ENCODE measurements around the gene RFFL. TPM values are rescaled to one million over a fixed set of nuclear protein-coding genes. Genes with fewer than 3 reads are reported as not detected.

The RFFL gene
- total RNA-seq, 1 experiment from 2014 or later: 22.0 TPM

DNA sequence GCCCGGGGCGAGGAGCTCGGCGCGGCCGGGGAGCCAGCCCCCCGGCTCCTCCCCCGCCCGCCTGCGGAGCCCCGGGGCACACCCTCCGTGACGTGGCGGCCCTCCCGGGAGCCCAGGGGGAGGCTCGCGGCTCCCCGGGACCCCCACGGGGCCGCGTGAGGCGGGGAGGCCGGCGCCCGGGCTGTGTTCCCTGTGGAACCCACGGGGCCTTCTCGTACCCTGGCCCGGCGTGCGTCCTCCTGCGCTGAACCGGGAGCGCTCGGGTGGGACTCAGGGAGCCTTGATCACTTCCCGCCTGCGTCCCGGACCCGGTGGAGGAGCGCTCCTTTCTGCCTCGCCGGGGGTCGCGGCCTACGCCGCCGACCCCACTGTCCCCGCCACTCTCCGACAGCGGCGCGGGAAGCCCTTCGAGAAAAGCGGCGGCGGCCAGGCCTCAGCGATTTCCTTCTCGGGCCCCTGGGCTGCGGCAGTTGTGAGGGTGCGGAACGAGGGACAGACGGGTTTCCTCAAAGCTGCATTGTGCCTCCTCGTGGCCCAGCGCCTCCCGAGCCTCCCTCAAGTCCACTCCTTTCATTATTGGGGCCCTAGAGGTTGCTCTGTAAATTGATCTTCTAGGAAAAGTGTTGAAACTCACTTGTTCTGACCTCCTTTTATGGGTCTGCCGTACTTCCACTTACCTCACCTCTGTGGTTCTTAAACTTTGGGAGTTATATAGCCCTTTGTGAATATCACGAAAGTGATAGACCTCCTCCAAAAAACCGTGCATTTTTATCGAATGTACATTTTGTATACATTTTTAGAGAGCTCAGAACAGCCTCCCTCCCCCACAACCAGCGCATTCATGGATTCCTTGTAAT lies 82.6 kb downstream of the RFFL start:
- peaks cover 15% of the 10 kb centered on the region for H3K36me3 Mint-ChIP-seq (ENCODE audit: insufficient read depth, unreplicated experiment)
- peaks cover 27% of the 10 kb centered on the region for H3K4me1 Mint-ChIP-seq (ENCODE audit: insufficient read depth, unreplicated experiment)
- no peaks in the 10 kb centered on the region for H3K9me3 Mint-ChIP-seq (ENCODE audit: unreplicated experiment)
- no TSS peak for BruUV-seq (replicated peaks)
- H3K27ac Mint-ChIP-seq (ENCODE audit: low read depth, unreplicated experiment): peak overlapping the region; percentile 89
- CTCF ChIA-PET: interaction anchor here (0.5 to 2.5 kb wide), 15 partner anchors 10 to 932 kb away, joined by 3 to 12 read pairs (median 4); partner anchors contain the start of genes NLE1 and RAD51D
- TF ChIP-seq, protein P1, sequence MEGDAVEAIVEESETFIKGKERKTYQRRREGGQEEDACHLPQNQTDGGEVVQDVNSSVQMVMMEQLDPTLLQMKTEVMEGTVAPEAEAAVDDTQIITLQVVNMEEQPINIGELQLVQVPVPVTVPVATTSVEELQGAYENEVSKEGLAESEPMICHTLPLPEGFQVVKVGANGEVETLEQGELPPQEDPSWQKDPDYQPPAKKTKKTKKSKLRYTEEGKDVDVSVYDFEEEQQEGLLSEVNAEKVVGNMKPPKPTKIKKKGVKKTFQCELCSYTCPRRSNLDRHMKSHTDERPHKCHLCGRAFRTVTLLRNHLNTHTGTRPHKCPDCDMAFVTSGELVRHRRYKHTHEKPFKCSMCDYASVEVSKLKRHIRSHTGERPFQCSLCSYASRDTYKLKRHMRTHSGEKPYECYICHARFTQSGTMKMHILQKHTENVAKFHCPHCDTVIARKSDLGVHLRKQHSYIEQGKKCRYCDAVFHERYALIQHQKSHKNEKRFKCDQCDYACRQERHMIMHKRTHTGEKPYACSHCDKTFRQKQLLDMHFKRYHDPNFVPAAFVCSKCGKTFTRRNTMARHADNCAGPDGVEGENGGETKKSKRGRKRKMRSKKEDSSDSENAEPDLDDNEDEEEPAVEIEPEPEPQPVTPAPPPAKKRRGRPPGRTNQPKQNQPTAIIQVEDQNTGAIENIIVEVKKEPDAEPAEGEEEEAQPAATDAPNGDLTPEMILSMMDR (IDR thresholded peaks at IDR 0.05; ENCODE audit: unreplicated experiment): peak; percentile 39
- H3K27me3 Mint-ChIP-seq (ENCODE audit: insufficient read depth, unreplicated experiment): no peaks in the 10 kb centered on the region
- DNase-seq (ENCODE audit: unreplicated experiment): peak; percentile 83
- POLR2A ChIA-PET: interaction anchor here (0.6 to 6.1 kb wide), 26 partner anchors 10 to 306 kb away, joined by 3 to 53 read pairs (median 4); partner anchors contain the start of genes CCT6B, RFFL, SLFN5 and ZNF830
- intact Hi-C loops (cut with micrococcal nuclease): loop anchor here (1.0 to 5.0 kb wide), 4 partner anchors 20 to 559 kb away; partner anchors contain the start of genes CCT6B and ZNF830
- peak overlapping the region; percentile 75 for H3K4me3 Mint-ChIP-seq (ENCODE audit: unreplicated experiment)

DNA sequence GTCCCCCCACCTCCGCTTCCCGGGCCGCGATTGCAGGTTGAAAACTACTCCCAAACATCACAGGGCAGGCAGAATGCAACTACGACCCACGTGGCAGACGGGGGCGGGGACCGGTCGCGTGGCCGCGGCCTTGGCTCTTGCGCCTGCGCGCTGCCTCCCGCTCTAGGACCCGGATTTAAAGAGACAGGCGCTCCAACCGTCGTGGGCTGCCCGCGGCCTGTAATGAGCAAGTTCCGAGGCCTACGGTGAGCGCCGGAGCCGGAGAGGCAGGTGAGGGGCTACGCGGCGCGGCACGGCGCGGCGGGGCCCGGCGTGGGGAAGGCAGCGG lies 83.2 kb downstream of the RFFL start, which contains the start of gene LIG3:
Gene LIG3, plus strand, starts transcription at position 160 of the 328 bp plus-strand sequence. CDS start 2,494 bp downstream, outside the sequence.
- intact Hi-C loops (cut with micrococcal nuclease): loop anchor here (5.0 kb wide), 3 partner anchors 107 to 558 kb away; no protein-coding TSS in a partner anchor
- Mint-ChIP-seq H3K9me3 (ENCODE audit: unreplicated experiment) (no peaks in the 10 kb centered on the region), H3K36me3 (ENCODE audit: insufficient read depth, unreplicated experiment) (peaks cover 11% of the 10 kb centered on the region), H3K27me3 (ENCODE audit: insufficient read depth, unreplicated experiment) (no peaks in the 10 kb centered on the region), H3K4me1 (ENCODE audit: insufficient read depth, unreplicated experiment) (peaks cover 27% of the 10 kb centered on the region), H3K4me3 (ENCODE audit: unreplicated experiment) (peak within 1 kb of the TSS; percentile 75), H3K27ac (ENCODE audit: low read depth, unreplicated experiment) (peak within 1 kb of the TSS; percentile 89)
- POLR2A ChIA-PET: interaction anchor here (0.6 to 6.1 kb wide), 17 partner anchors 12 to 588 kb away, joined by 3 to 53 read pairs (median 4); partner anchors contain the start of genes CCT6B, RFFL, SLFN5 and ZNF830
- TF ChIP-seq, protein P1 (IDR thresholded peaks at IDR 0.05; ENCODE audit: unreplicated experiment): no peak
- BruUV-seq (replicated peaks): no TSS peak
- CTCF ChIA-PET: interaction anchor here (0.5 to 1.9 kb wide), 5 partner anchors 10 to 638 kb away, joined by 3 to 12 read pairs (median 4); partner anchors contain the start of gene RAD51D
- DNase-seq (ENCODE audit: unreplicated experiment): peak; percentile 93

DNA sequence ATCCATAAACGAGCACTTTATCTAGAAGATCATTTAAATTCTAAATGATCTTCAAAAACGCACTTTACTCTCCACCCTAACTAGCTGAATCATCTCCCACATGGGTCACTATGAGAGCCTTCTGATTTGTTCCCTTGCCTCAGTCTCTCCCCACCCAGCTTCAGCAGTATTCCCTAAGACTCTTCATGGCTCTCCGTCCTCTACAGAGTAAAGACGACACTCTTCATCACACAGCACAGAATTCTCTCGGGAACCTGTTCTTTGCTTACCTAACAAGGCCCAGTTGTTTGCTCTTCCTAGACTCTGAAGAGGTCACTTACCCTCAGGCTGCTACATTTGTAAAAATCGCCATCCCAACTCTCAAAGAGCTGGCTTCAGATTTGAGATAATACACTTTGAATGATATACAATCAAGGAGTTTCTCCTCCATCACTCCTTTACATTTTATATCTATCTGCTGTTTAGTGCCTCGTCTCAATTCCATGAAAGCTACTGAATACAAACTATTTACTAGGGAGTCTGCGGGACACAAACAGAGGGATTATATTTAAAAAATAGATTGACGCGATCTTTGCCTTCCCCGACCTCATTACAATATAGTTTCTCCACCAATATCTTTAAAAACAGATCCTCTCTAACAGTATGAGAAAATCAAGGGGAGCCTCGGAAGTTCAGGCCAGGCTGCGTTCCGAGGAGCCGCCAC lies 83.7 kb downstream of the RFFL start:
- H3K36me3 Mint-ChIP-seq (ENCODE audit: insufficient read depth, unreplicated experiment): peaks cover 11% of the 10 kb centered on the region
- peak; percentile 9 for DNase-seq (ENCODE audit: unreplicated experiment)
- TF ChIP-seq, protein P1 (IDR thresholded peaks at IDR 0.05; ENCODE audit: unreplicated experiment): no peak
- intact Hi-C loops (cut with micrococcal nuclease): loop anchor here (5.0 kb wide), 3 partner anchors 108 to 558 kb away; no protein-coding TSS in a partner anchor
- TSS peak; percentile 92 for BruUV-seq (replicated peaks)
- H3K27ac Mint-ChIP-seq (ENCODE audit: low read depth, unreplicated experiment): peak overlapping the region; percentile 89
- peaks cover 27% of the 10 kb centered on the region for H3K4me1 Mint-ChIP-seq (ENCODE audit: insufficient read depth, unreplicated experiment)
- ChIA-PET POLR2A (interaction anchor here (0.5 to 6.1 kb wide), 12 partner anchors 11 to 588 kb away, joined by 3 to 53 read pairs (median 5); partner anchors contain the start of genes CCT6B, RFFL and ZNF830), CTCF (interaction anchor here (0.5 to 1.8 kb wide), 7 partner anchors 87 to 638 kb away, joined by 3 to 12 read pairs (median 3); partner anchors contain the start of gene RAD51D)
- H3K4me3 Mint-ChIP-seq (ENCODE audit: unreplicated experiment): peak overlapping the region; percentile 75
- no peaks in the 10 kb centered on the region for H3K27me3 Mint-ChIP-seq (ENCODE audit: insufficient read depth, unreplicated experiment)
- no peaks in the 10 kb centered on the region for H3K9me3 Mint-ChIP-seq (ENCODE audit: unreplicated experiment)
